ENCODE measurements around the gene PHF21A.
"Not testable (repeated sequence)": the region's sequence is repeated elsewhere in the genome, so short reads cannot be mapped to it uniquely, and the experiment has no call there.

PHF21A gene

GRCh38 chr11:46036969-46037368, 84.3 kb downstream of the PHF21A start:
- DNase-seq (ENCODE audit: low read depth in 2 of 2) = no peak

GRCh38 chr11:46036009-46036408, 85.2 kb downstream of the PHF21A start:
- DNase-seq (ENCODE audit: low read depth in 2 of 2) = no peak

- DNase-seq (ENCODE audit: low read depth in 2 of 2) = no peak
Observed at GRCh38 chr11:46034041-46034440, 87.2 kb downstream of the PHF21A start.

GRCh38 chr11:46026606-46027293, 94.5 kb downstream of the PHF21A start:
- DNase-seq (ENCODE audit: low read depth in 2 of 2) = no peak

GRCh38 chr11:46020084-46020599, 101.1 kb downstream of the PHF21A start:
- DNase-seq (ENCODE audit: low read depth in 2 of 2) = no peak

- no peak for DNase-seq (ENCODE audit: low read depth in 2 of 2)
Observed at GRCh38 chr11:46018651-46019050, 102.6 kb downstream of the PHF21A start.

- no peak for DNase-seq (ENCODE audit: low read depth in 2 of 2)
Observed at GRCh38 chr11:46017341-46017740, 103.9 kb downstream of the PHF21A start.

- no peak for DNase-seq (ENCODE audit: low read depth in 2 of 2)
Observed at GRCh38 chr11:46015941-46016340, 105.3 kb downstream of the PHF21A start.

GRCh38 chr11:46014168-46014567, 107.1 kb downstream of the PHF21A start:
- DNase-seq (ENCODE audit: low read depth in 2 of 2) = not testable (repeated sequence)

- DNase-seq (ENCODE audit: low read depth in 2 of 2) = no peak
Observed at GRCh38 chr11:46012185-46012584, 109.1 kb downstream of the PHF21A start.

- DNase-seq (ENCODE audit: low read depth in 2 of 2) = no peak
Observed at GRCh38 chr11:46010100-46010499, 111.2 kb downstream of the PHF21A start.

GRCh38 chr11:46009647-46010046, 111.6 kb downstream of the PHF21A start:
- DNase-seq (ENCODE audit: low read depth in 2 of 2) = no peak

- no peak for DNase-seq (ENCODE audit: low read depth in 2 of 2)
Observed at GRCh38 chr11:46006418-46007070, 114.7 kb downstream of the PHF21A start.

GRCh38 chr11:46003572-46003971, 117.7 kb downstream of the PHF21A start:
- no peak for DNase-seq (ENCODE audit: low read depth in 2 of 2)

- DNase-seq (ENCODE audit: low read depth in 2 of 2) = no peak
Observed at GRCh38 chr11:46002189-46002588, 119.1 kb downstream of the PHF21A start.

GRCh38 chr11:46001448-46001914, 119.8 kb downstream of the PHF21A start:
- DNase-seq (ENCODE audit: low read depth in 2 of 2) = no peak

GRCh38 chr11:45997599-45997998, 123.7 kb downstream of the PHF21A start:
- DNase-seq (ENCODE audit: low read depth in 2 of 2) = no peak

GRCh38 chr11:45995342-45995734, 125.9 kb downstream of the PHF21A start:
- DNase-seq (ENCODE audit: low read depth in 2 of 2) = no peak

GRCh38 chr11:45994371-45995341, 126.6 kb downstream of the PHF21A start:
- DNase-seq (ENCODE audit: low read depth in 2 of 2) = no peak

- no peak for DNase-seq (ENCODE audit: low read depth in 2 of 2)
Observed at GRCh38 chr11:45993531-45994001, 127.7 kb downstream of the PHF21A start.

GRCh38 chr11:45988921-45989320, 132.3 kb downstream of the PHF21A start:
- DNase-seq (ENCODE audit: low read depth in 2 of 2) = no peak

- no peak for DNase-seq (ENCODE audit: low read depth in 2 of 2)
Observed at GRCh38 chr11:45985212-45985611, 136.0 kb downstream of the PHF21A start.
